Stomach smooth muscle (tissue), 2 donors: ENCODE results near the gene MEIS3.
"Not testable (repeated sequence)": the region's sequence is repeated elsewhere in the genome, so short reads cannot be mapped to it uniquely, and the experiment has no call there.

ENCODE experiments used
- H3K27ac ChIP-seq: one replicate; pipeline ENCODE4 v1.7.0; 2013; ENCODE audit warnings: mild to moderate bottlenecking, low read length, inconsistent platforms
- H3K27me3 ChIP-seq, 2 donors: one replicate each; pipeline ENCODE4 v1.7.0; 2013; ENCODE audit warnings: low read length in 2 of 2; ENCODE audit not compliant: insufficient read depth in 2 of 2, control insufficient read depth in 1 of 2
- H3K36me3 ChIP-seq, 2 donors: one replicate each; pipeline ENCODE4 v1.7.0; 2013; ENCODE audit warnings: low read length in 2 of 2; ENCODE audit not compliant: control insufficient read depth in 2 of 2, insufficient read depth in 2 of 2
- H3K4me1 ChIP-seq: one replicate; pipeline ENCODE4 v1.7.0; 2013; ENCODE audit warnings: low read length; ENCODE audit not compliant: control insufficient read depth, insufficient read depth
- H3K4me3 ChIP-seq, 2 donors: one replicate each; pipeline ENCODE4 v1.7.0; 2013; ENCODE audit warnings: low read length in 2 of 2
- H3K9ac ChIP-seq, 2 donors: one replicate each; pipeline ENCODE4 v1.7.0; 2013; ENCODE audit warnings: low read length in 2 of 2, mild to moderate bottlenecking in 1 of 2
- H3K9me3 ChIP-seq, 2 donors: one replicate each; pipeline ENCODE4 v1.7.0; 2013; ENCODE audit warnings: low read length in 2 of 2; ENCODE audit not compliant: control insufficient read depth in 2 of 2
- donor health status: healthy.
- donor health status: Pancreatic carcinoma.

MEIS3 gene

GRCh38 chr19:47374876-47375693, 44.2 kb downstream of the MEIS3 start:
- no peak overlapping the region for H3K4me3 ChIP-seq
- H3K4me1 ChIP-seq, result peaks cover 8% of the 10 kb centered on the region
- no peak overlapping the region for H3K9ac ChIP-seq
- peaks cover 35 to 51% of the 10 kb centered on the region in 2 donors for H3K36me3 ChIP-seq
- no peaks in the 10 kb centered on the region for H3K9me3 ChIP-seq
- H3K27ac ChIP-seq, result no peak overlapping the region
- H3K27me3 ChIP-seq, result no peaks in the 10 kb centered on the region

GRCh38 chr19:47373246-47374240, 45.8 kb downstream of the MEIS3 start:
- Histone ChIP-seq H3K4me3 (no peak overlapping the region), H3K36me3 (peaks cover 36 to 58% of the 10 kb centered on the region in 2 donors), H3K4me1 (peaks cover 8% of the 10 kb centered on the region), H3K27ac (no peak overlapping the region), H3K9ac (no peak overlapping the region), H3K27me3 (no peaks in the 10 kb centered on the region), H3K9me3 (no peaks in the 10 kb centered on the region)

GRCh38 chr19:47372603-47373002, 46.7 kb downstream of the MEIS3 start:
- Histone ChIP-seq H3K27me3 (no peaks in the 10 kb centered on the region), H3K4me3 (no peak overlapping the region), H3K4me1 (peaks cover 8% of the 10 kb centered on the region), H3K9me3 (no peaks in the 10 kb centered on the region), H3K27ac (no peak overlapping the region), H3K36me3 (peaks cover 36 to 54% of the 10 kb centered on the region in 2 donors), H3K9ac (no peak overlapping the region)

- peaks cover 33 to 43% of the 10 kb centered on the region in 2 donors for H3K36me3 ChIP-seq
- no peak overlapping the region for H3K4me3 ChIP-seq
- no peaks in the 10 kb centered on the region for H3K4me1 ChIP-seq
- no peaks in the 10 kb centered on the region for H3K9me3 ChIP-seq
- H3K9ac ChIP-seq, result no peak overlapping the region
- H3K27ac ChIP-seq, result no peak overlapping the region
- no peaks in the 10 kb centered on the region for H3K27me3 ChIP-seq
These were observed 48.1 kb downstream of the MEIS3 start for GRCh38 chr19:47371261-47371660.

- Histone ChIP-seq H3K9me3 (no peaks in the 10 kb centered on the region), H3K27ac (no peak overlapping the region), H3K36me3 (peaks cover 28 to 41% of the 10 kb centered on the region in 2 donors), H3K4me1 (no peaks in the 10 kb centered on the region), H3K9ac (no peak overlapping the region), H3K27me3 (no peaks in the 10 kb centered on the region), H3K4me3 (no peak overlapping the region)
These were observed 49.2 kb downstream of the MEIS3 start for GRCh38 chr19:47370045-47370611.

- H3K27me3 ChIP-seq, H3K4me1 ChIP-seq, H3K9ac ChIP-seq, H3K27ac ChIP-seq, H3K4me3 ChIP-seq, H3K9me3 ChIP-seq: not testable (repeated sequence)
- peaks cover 34 to 39% of the 10 kb centered on the region in 2 donors for H3K36me3 ChIP-seq
These were observed 53.9 kb downstream of the MEIS3 start for GRCh38 chr19:47365455-47365854.

GRCh38 chr19:47363758-47364531, 55.4 kb downstream of the MEIS3 start:
- no peaks in the 10 kb centered on the region for H3K27me3 ChIP-seq
- H3K4me3 ChIP-seq, result no peak overlapping the region
- H3K36me3 ChIP-seq, result peaks cover 33 to 42% of the 10 kb centered on the region in 2 donors
- no peak overlapping the region for H3K9ac ChIP-seq
- H3K9me3 ChIP-seq, result no peaks in the 10 kb centered on the region
- no peaks in the 10 kb centered on the region for H3K4me1 ChIP-seq
- H3K27ac ChIP-seq, result no peak overlapping the region

- H3K4me3 ChIP-seq, result no peak overlapping the region
- no peak overlapping the region for H3K9ac ChIP-seq
- H3K36me3 ChIP-seq, result peaks cover 47 to 53% of the 10 kb centered on the region in 2 donors
- H3K9me3 ChIP-seq, result no peaks in the 10 kb centered on the region
- no peak overlapping the region for H3K27ac ChIP-seq
- no peaks in the 10 kb centered on the region for H3K4me1 ChIP-seq
- H3K27me3 ChIP-seq, result no peaks in the 10 kb centered on the region
These were observed 57.0 kb downstream of the MEIS3 start for GRCh38 chr19:47362321-47362720.

- Histone ChIP-seq H3K9ac (no peak overlapping the region), H3K36me3 (peaks cover 56 to 62% of the 10 kb centered on the region in 2 donors), H3K27ac (no peak overlapping the region), H3K4me1 (no peaks in the 10 kb centered on the region), H3K27me3 (no peaks in the 10 kb centered on the region), H3K4me3 (no peak overlapping the region), H3K9me3 (no peaks in the 10 kb centered on the region)
These were observed 60.4 kb downstream of the MEIS3 start for GRCh38 chr19:47358936-47359335.
